Neural cell (in vitro differentiated cells): ENCODE measurements around the gene SERPINB1. TPM values are rescaled to one million over a fixed set of nuclear protein-coding genes. Genes with fewer than 3 reads are reported as not detected.

Source experiments
- H2AFZ ChIP-seq: fragments of 200-600, 300-800 bp; sonication (generic), shearing (Covaris generic); 2 replicates; pipeline ENCODE4 v1.6.0; 2014; ENCODE audit warnings: low read depth, mild to moderate bottlenecking, antibody characterized with exemption, low read length, moderate library complexity
- H3F3A ChIP-seq: fragments of 200-600 bp; shearing (Covaris generic); 2 replicates; pipeline ENCODE4 v1.6.1; 2016; ENCODE audit warnings: mild to moderate bottlenecking, moderate library complexity, mixed read lengths, antibody characterized with exemption, low read length; ENCODE audit not compliant: insufficient read depth, poor library complexity, severe bottlenecking
- H3K27ac ChIP-seq: fragments of 200-600, 300-800 bp; sonication (generic), shearing (Covaris generic); 2 replicates; pipeline ENCODE4 v1.5.1; 2014; ENCODE audit warnings: mild to moderate bottlenecking, low read length, moderate library complexity
- H3K27me3 ChIP-seq: fragments of 300-800, 200-600 bp; sonication (generic), shearing (Covaris generic); 2 replicates; pipeline ENCODE4 v1.6.0; 2014; ENCODE audit warnings: mild to moderate bottlenecking, low read depth, low read length, moderate library complexity; ENCODE audit not compliant: insufficient read depth
- H3K36me3 ChIP-seq: fragments of 300-800, 200-600 bp; sonication (generic), shearing (Covaris generic); 2 replicates; pipeline ENCODE4 v1.5.1; 2014; ENCODE audit warnings: mild to moderate bottlenecking, antibody characterized with exemption, low read length, moderate library complexity; ENCODE audit not compliant: insufficient read depth
- H3K4me2 ChIP-seq: fragments of 300-800, 200-600 bp; sonication (generic), shearing (Covaris generic); 2 replicates; pipeline ENCODE4 v1.6.0; 2014; ENCODE audit warnings: mild to moderate bottlenecking, low read length
- H3K4me3 ChIP-seq: fragments of 300-800, 200-600 bp; sonication (generic), shearing (Covaris generic); 2 replicates; pipeline ENCODE4 v1.5.1; 2014; ENCODE audit warnings: mild to moderate bottlenecking, low read length, moderate library complexity
- H3K79me2 ChIP-seq: fragments of 200-600 bp; shearing (Covaris generic); replicated peaks from 2 replicates; pipeline ENCODE4 v1.6.0; 2014; ENCODE audit warnings: mild to moderate bottlenecking, low read length, moderate library complexity; ENCODE audit not compliant: insufficient read depth
- H3K9ac ChIP-seq: fragments of 300-800, 200-600 bp; sonication (generic), shearing (Covaris generic); 2 replicates; pipeline ENCODE4 v1.6.1; 2016; ENCODE audit warnings: mild to moderate bottlenecking, low read length, mixed read lengths
- H3K9me2 ChIP-seq: fragments of 200-600 bp; shearing (Covaris generic); 2 replicates; pipeline ENCODE4 v1.6.1; 2016; ENCODE audit warnings: mild to moderate bottlenecking, low read length, mixed read lengths; ENCODE audit not compliant: insufficient read depth
- H3K9me3 ChIP-seq: fragments of 200-600, 300-800 bp; sonication (generic), shearing (Covaris generic); 2 replicates; pipeline ENCODE4 v1.6.1; 2016; ENCODE audit warnings: mild to moderate bottlenecking, mixed run types, low read length, moderate library complexity, mixed read lengths
- H4K20me1 ChIP-seq: fragments of 200-600 bp; shearing (Covaris generic); 2 replicates; pipeline ENCODE4 v1.6.1; 2016; ENCODE audit warnings: mild to moderate bottlenecking, mixed run types; ENCODE audit not compliant: insufficient read depth
- EP300 ChIP-seq: fragments of 450-650 bp; conservative IDR thresholded peaks from 2 replicates; pipeline ENCODE4 v1.6.1; 2014; ENCODE audit warnings: antibody characterized with exemption, mild to moderate bottlenecking, moderate library complexity; ENCODE audit not compliant: poor library complexity, severe bottlenecking
- EZH2 ChIP-seq: fragments of 200-600, 300-800 bp; shearing (Covaris generic), sonication (generic); IDR thresholded peaks from 2 replicates; pipeline ENCODE4 v1.6.1; 2014; ENCODE audit warnings: antibody characterized with exemption, low read length, borderline replicate concordance, mild to moderate bottlenecking; ENCODE audit not compliant: insufficient read depth, poor library complexity, severe bottlenecking
- MXI1 ChIP-seq: fragments of 450-650 bp; conservative IDR thresholded peaks from 2 replicates; pipeline ENCODE4 v1.6.1; 2014; ENCODE audit warnings: antibody characterized with exemption, mild to moderate bottlenecking; ENCODE audit not compliant: poor library complexity, severe bottlenecking
- POLR2AphosphoS5 ChIP-seq: IDR thresholded peaks from 2 replicates; pipeline ENCODE4 v1.6.1; 2012
- RAD21 ChIP-seq: fragments of 450-650 bp; conservative IDR thresholded peaks from 2 replicates; pipeline ENCODE4 v1.6.1; 2014; ENCODE audit warnings: antibody characterized with exemption, mild to moderate bottlenecking, moderate library complexity
- SMC3 ChIP-seq: fragments of 450-650 bp; conservative IDR thresholded peaks from 2 replicates; pipeline ENCODE4 v1.6.1; 2014; ENCODE audit warnings: antibody characterized with exemption, mild to moderate bottlenecking, moderate library complexity; ENCODE audit not compliant: poor library complexity
- TAF1 ChIP-seq: IDR thresholded peaks from 2 replicates; pipeline ENCODE4 v1.6.1; 2012; ENCODE audit warnings: low read depth
- polyA plus RNA-seq: library from polyadenylated mRNA; depleted of rRNA; stranded (reverse); fragments of >200 nt; gene quantifications from 2 replicates; pipeline ENCODE4 v1.2.3, GENCODE V29; 2014
- TF ChIP-seq, protein P1 (sequence below): IDR thresholded peaks from 2 replicates; pipeline ENCODE4 v1.6.1; 2012; ENCODE audit warnings: borderline replicate concordance
- TF ChIP-seq, protein P2 (sequence below): fragments of 450-650 bp; IDR thresholded peaks from 2 replicates; pipeline ENCODE4 v1.5.1; 2014; ENCODE audit warnings: antibody characterized with exemption, mild to moderate bottlenecking, moderate library complexity; ENCODE audit not compliant: poor library complexity, severe bottlenecking

Gene SERPINB1
- polyA plus RNA-seq, 1 donor from 2014 or later = not detected

DNA sequence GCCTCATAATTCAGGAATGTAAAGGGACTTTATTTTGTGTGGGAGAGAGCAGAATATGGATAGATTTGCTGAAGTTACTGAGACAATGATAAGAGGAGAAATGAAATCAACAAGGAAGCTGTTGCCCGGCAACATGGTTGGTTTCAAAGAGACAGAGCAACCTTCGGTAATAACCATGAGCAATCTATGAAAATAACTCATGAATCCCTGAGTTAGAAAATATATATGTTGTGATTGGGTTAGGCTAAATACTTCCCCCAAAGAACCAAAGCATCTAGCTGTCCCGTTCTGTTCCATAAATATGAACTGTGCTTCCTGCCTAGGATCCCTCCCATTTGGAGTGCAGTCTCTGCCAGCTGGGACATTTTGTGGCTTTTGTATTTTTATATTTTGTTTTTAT, 23.1 kb downstream of the SERPINB1 start:
- Histone ChIP-seq H3K9me3 (no peaks in the 10 kb centered on the region), H3K4me3 (peak overlapping the region; percentile 37), H3K9ac (peak overlapping the region; percentile 17), H2AFZ (no peak overlapping the region), H3F3A (no peaks in the 10 kb centered on the region), H3K27me3 (no peaks in the 10 kb centered on the region), H4K20me1 (no peaks in the 10 kb centered on the region), H3K9me2 (no peaks in the 10 kb centered on the region), H3K36me3 (no peaks in the 10 kb centered on the region), H3K79me2 (no peaks in the 10 kb centered on the region), H3K4me2 (peak overlapping the region; percentile 53), H3K27ac (peak overlapping the region; percentile 48)
- TF ChIP-seq SMC3 (no peak), EP300 (peak; percentile 49), RAD21 (no peak)
- TF ChIP-seq, protein P1, sequence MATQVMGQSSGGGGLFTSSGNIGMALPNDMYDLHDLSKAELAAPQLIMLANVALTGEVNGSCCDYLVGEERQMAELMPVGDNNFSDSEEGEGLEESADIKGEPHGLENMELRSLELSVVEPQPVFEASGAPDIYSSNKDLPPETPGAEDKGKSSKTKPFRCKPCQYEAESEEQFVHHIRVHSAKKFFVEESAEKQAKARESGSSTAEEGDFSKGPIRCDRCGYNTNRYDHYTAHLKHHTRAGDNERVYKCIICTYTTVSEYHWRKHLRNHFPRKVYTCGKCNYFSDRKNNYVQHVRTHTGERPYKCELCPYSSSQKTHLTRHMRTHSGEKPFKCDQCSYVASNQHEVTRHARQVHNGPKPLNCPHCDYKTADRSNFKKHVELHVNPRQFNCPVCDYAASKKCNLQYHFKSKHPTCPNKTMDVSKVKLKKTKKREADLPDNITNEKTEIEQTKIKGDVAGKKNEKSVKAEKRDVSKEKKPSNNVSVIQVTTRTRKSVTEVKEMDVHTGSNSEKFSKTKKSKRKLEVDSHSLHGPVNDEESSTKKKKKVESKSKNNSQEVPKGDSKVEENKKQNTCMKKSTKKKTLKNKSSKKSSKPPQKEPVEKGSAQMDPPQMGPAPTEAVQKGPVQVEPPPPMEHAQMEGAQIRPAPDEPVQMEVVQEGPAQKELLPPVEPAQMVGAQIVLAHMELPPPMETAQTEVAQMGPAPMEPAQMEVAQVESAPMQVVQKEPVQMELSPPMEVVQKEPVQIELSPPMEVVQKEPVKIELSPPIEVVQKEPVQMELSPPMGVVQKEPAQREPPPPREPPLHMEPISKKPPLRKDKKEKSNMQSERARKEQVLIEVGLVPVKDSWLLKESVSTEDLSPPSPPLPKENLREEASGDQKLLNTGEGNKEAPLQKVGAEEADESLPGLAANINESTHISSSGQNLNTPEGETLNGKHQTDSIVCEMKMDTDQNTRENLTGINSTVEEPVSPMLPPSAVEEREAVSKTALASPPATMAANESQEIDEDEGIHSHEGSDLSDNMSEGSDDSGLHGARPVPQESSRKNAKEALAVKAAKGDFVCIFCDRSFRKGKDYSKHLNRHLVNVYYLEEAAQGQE = peak; percentile 28
- TF ChIP-seq, protein P2, sequence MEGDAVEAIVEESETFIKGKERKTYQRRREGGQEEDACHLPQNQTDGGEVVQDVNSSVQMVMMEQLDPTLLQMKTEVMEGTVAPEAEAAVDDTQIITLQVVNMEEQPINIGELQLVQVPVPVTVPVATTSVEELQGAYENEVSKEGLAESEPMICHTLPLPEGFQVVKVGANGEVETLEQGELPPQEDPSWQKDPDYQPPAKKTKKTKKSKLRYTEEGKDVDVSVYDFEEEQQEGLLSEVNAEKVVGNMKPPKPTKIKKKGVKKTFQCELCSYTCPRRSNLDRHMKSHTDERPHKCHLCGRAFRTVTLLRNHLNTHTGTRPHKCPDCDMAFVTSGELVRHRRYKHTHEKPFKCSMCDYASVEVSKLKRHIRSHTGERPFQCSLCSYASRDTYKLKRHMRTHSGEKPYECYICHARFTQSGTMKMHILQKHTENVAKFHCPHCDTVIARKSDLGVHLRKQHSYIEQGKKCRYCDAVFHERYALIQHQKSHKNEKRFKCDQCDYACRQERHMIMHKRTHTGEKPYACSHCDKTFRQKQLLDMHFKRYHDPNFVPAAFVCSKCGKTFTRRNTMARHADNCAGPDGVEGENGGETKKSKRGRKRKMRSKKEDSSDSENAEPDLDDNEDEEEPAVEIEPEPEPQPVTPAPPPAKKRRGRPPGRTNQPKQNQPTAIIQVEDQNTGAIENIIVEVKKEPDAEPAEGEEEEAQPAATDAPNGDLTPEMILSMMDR = no peak

DNA sequence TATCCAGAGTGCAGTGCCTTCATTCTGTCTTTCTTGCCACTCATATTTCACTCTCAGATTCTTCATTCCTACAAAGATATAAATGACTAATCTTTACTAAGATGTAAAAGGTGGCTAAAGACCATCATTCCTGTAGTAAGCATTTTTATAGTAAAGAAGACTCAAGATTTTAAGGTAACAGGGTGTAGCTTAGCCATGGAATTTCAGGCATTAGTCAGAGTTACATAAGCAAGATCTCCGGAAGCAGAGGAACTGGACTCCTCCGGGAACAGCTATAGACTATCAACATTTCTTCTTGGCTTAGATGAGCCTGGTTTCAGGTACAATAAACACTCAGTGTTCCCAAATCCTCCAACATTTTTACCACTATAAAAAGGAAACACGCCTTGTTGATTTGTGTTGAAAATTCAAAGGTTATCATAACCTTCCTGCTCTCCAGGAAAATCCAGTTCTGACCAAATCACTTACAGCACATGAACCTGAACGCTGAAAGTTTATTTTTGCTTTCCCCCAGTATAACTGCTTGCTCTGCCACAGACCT, 23.7 kb downstream of the SERPINB1 start:
- Histone ChIP-seq H3K27ac (peak overlapping the region; percentile 48), H3K79me2 (no peaks in the 10 kb centered on the region), H3F3A (no peaks in the 10 kb centered on the region), H3K9ac (peak overlapping the region; percentile 17), H3K4me2 (peak overlapping the region; percentile 53), H3K4me3 (peak overlapping the region; percentile 37), H3K36me3 (no peaks in the 10 kb centered on the region), H2AFZ (no peak overlapping the region), H4K20me1 (no peaks in the 10 kb centered on the region), H3K9me2 (no peaks in the 10 kb centered on the region), H3K9me3 (no peaks in the 10 kb centered on the region), H3K27me3 (no peaks in the 10 kb centered on the region)
- TF ChIP-seq POLR2AphosphoS5 (no peak), EZH2 (no peak), SMC3 (no peak), TAF1 (no peak), RAD21 (no peak), MXI1 (no peak), EP300 (no peak)
- TF ChIP-seq, protein P1 = no peak
- TF ChIP-seq, protein P2 = no peak
